ENCODE data around the gene SCARF1.

Gene SCARF1

GRCh38 chr17:1651559-1651844, 6.0 kb upstream of the SCARF1 start:
- in situ Hi-C loops (cut with HindIII; ENCODE audit: low sequenced_read_pairs) = loop anchor here (10.0 kb wide), 1 partner anchor 133 kb away; no protein-coding TSS in a partner anchor

GRCh38 chr17:1650731-1651558, 5.4 kb upstream of the SCARF1 start:
- DNase-seq (ENCODE audit: low read depth) = no peak
- in situ Hi-C loops (cut with HindIII; ENCODE audit: low sequenced_read_pairs) = loop anchor here (10.0 kb wide), 1 partner anchor 134 kb away; no protein-coding TSS in a partner anchor
- no peak for TF ChIP-seq CTCF (IDR thresholded peaks at IDR 0.05; ENCODE audit: low read depth, low read length, missing control alignments)
- H3K4me3 ChIP-seq (ENCODE audit: low read depth, low read length) = no peak overlapping the region

More at GRCh38 chr17:1651559-1651844, 6.0 kb upstream of the SCARF1 start:
- no peak for TF ChIP-seq CTCF (IDR thresholded peaks at IDR 0.05; ENCODE audit: low read depth, low read length, missing control alignments)
- no peak overlapping the region for H3K4me3 ChIP-seq (ENCODE audit: low read depth, low read length)
- no peak for DNase-seq (ENCODE audit: low read depth)

- DNase-seq (ENCODE audit: low read depth) = no peak
- no peak for TF ChIP-seq CTCF (IDR thresholded peaks at IDR 0.05; ENCODE audit: low read depth, low read length, missing control alignments)
- H3K4me3 ChIP-seq (ENCODE audit: low read depth, low read length) = peak within 1 kb of the TSS; percentile 49
- in situ Hi-C loops (cut with HindIII; ENCODE audit: low sequenced_read_pairs) = loop anchor here (10.0 kb wide), 1 partner anchor 135 kb away; no protein-coding TSS in a partner anchor
Observed at GRCh38 chr17:1649844-1650501, 4.4 kb upstream of the SCARF1 start, which contains the start of gene RILP. TSS of gene RILP (minus strand) at chr17:1649866. CDS start at chr17:1649804, 62 bp downstream.

- H3K4me3 ChIP-seq (ENCODE audit: low read depth, low read length) = peak overlapping the region; percentile 49
- peak; percentile 86 for DNase-seq (ENCODE audit: low read depth)
Observed at GRCh38 chr17:1648963-1649843, 3.7 kb upstream of the SCARF1 start.

GRCh38 chr17:1648173-1648962, 2.8 kb upstream of the SCARF1 start:
- in situ Hi-C loops (cut with HindIII; ENCODE audit: low sequenced_read_pairs) = no loop called here
- H3K4me3 ChIP-seq (ENCODE audit: low read depth, low read length) = peak overlapping the region; percentile 39
- DNase-seq (ENCODE audit: low read depth) = no peak
- TF ChIP-seq CTCF (IDR thresholded peaks at IDR 0.05; ENCODE audit: low read depth, low read length, missing control alignments) = no peak

More at GRCh38 chr17:1648963-1649843, 3.7 kb upstream of the SCARF1 start:
- TF ChIP-seq CTCF (IDR thresholded peaks at IDR 0.05; ENCODE audit: low read depth, low read length, missing control alignments) = peak; percentile 78
- in situ Hi-C loops (cut with HindIII; ENCODE audit: low sequenced_read_pairs) = no loop called here
